Thyroid gland (tissue), 4 donors: Measurements from ENCODE around the gene PPP1R3A. TPM values are rescaled to one million over a fixed set of nuclear protein-coding genes. Genes with fewer than 3 reads are reported as not detected.
"Not testable (repeated sequence)": the region's sequence is repeated elsewhere in the genome, so short reads cannot be mapped to it uniquely, and the experiment has no call there.

ENCODE experiments used
- DNase-seq, 2 donors: peaks; one replicate each; pipeline ENCODE4 v3.0.0-alpha.2; 2019
- H3K27ac ChIP-seq, 3 donors: fragments of 200-600 bp; sonication (generic); 1 replicate in 2 of 3; 2 replicates in 1 of 3; pipeline ENCODE4 v1.5.1; 2016 to 2019; ENCODE audit warnings: mild to moderate bottlenecking in 1 of 3, moderate library complexity in 1 of 3
- H3K27me3 ChIP-seq: fragments of 200-600 bp; sonication (generic); one replicate; pipeline ENCODE4 v1.5.1; 2019
- H3K36me3 ChIP-seq, 2 donors: fragments of 200-600 bp; sonication (generic); one replicate each; pipeline ENCODE4 v1.5.1; 2016 to 2019
- H3K4me1 ChIP-seq, 2 donors: fragments of 200-600 bp; sonication (generic); one replicate each; pipeline ENCODE4 v1.5.1; 2017 to 2019
- H3K4me3 ChIP-seq, 3 donors: fragments of 200-600 bp; sonication (generic); replicated peaks in 1 of 3; 1 replicate in 2 of 3; 2 replicates in 1 of 3; pipeline ENCODE4 v1.5.1; 2016; ENCODE audit warnings: mild to moderate bottlenecking in 1 of 3
- H3K9me3 ChIP-seq: fragments of 200-600 bp; sonication (generic); one replicate; pipeline ENCODE4 v1.5.1; 2017
- CTCF ChIP-seq, 6 experiments: fragments of 200-600 bp in 3 of 6; fragments of 450-650 bp in 3 of 6; sonication (generic) in 3 of 6; IDR thresholded peaks; one replicate each; pipeline ENCODE4 v1.5.1; 2016 to 2019; ENCODE audit warnings: antibody characterized with exemption in 6 of 6, mild to moderate bottlenecking in 2 of 6, inconsistent platforms in 1 of 6, moderate library complexity in 1 of 6
- POLR2A ChIP-seq, 2 donors: fragments of 450-650 bp; IDR thresholded peaks; one replicate each; pipeline ENCODE4 v1.6.1; 2017; ENCODE audit warnings: antibody characterized with exemption in 2 of 2, mild to moderate bottlenecking in 2 of 2, moderate library complexity in 1 of 2
- WGBS, 2 donors: methylation state at CpG; one replicate each; pipeline ENCODE4 v1.1.5; 2017; 5-methylcytosine and 5-hydroxymethylcytosine counted together
- intact Hi-C: fragments of 100-400 bp; cut with DNase I; formaldehyde crosslinking; loops from one replicate; pipeline ENCODE4 v1.15.1; 2023
- total RNA-seq, 4 donors: library from RNA; depleted of rRNA; stranded (reverse); fragments of >200 nt; gene quantifications; one replicate each; pipeline ENCODE4 v1.2.3, GENCODE V29; 2016

Gene PPP1R3A
- total RNA-seq, 4 donors from 2014 or later: not detected

GRCh38 chr7:113953553-113953952 is 34.7 kb upstream of the PPP1R3A start:
- H3K9me3 ChIP-seq: no peaks in the 10 kb centered on the region
- 88 to 91% methylated on average over 2 of the region's 2 CpGs for WGBS, 2 donors
- intact Hi-C loops: no loop called here

GRCh38 chr7:113945018-113945938 is 26.5 kb upstream of the PPP1R3A start:
- H3K4me1 ChIP-seq: no peaks in the 10 kb centered on the region
- no peak overlapping the region for H3K27ac ChIP-seq
- H3K27me3 ChIP-seq: no peaks in the 10 kb centered on the region
- 83 to 90% methylated on average over 2 to 3 of the region's 3 CpGs for WGBS, 2 donors
- H3K36me3 ChIP-seq: no peaks in the 10 kb centered on the region
- H3K9me3 ChIP-seq: no peaks in the 10 kb centered on the region
- no peak for DNase-seq
- no peak overlapping the region for H3K4me3 ChIP-seq
- intact Hi-C loops: no loop called here
- no peak for TF ChIP-seq POLR2A (IDR thresholded peaks at IDR 0.05)

More at GRCh38 chr7:113953553-113953952, 34.7 kb upstream of the PPP1R3A start:
- Histone ChIP-seq H3K4me1 (no peaks in the 10 kb centered on the region), H3K27me3 (no peaks in the 10 kb centered on the region), H3K36me3 (no peaks in the 10 kb centered on the region), H3K4me3 (no peak overlapping the region), H3K27ac (no peak overlapping the region)
- TF ChIP-seq CTCF (IDR thresholded peaks at IDR 0.05): no peak
- no peak for TF ChIP-seq POLR2A (IDR thresholded peaks at IDR 0.05)
- no peak for DNase-seq

GRCh38 chr7:113936982-113937381 is 18.2 kb upstream of the PPP1R3A start:
- Histone ChIP-seq H3K36me3 (no peaks in the 10 kb centered on the region), H3K4me3 (no peak overlapping the region), H3K4me1 (no peaks in the 10 kb centered on the region), H3K27me3 (no peaks in the 10 kb centered on the region), H3K9me3 (no peaks in the 10 kb centered on the region), H3K27ac (no peak overlapping the region)
- DNase-seq: no peak
- intact Hi-C loops: no loop called here
- 100% methylated on average over 2 of the region's 2 CpGs; no CpG with 5 or more reads in 1 of the 2 donors for WGBS, 2 donors
- no peak for TF ChIP-seq POLR2A (IDR thresholded peaks at IDR 0.05)
- TF ChIP-seq CTCF (IDR thresholded peaks at IDR 0.05): no peak

GRCh38 chr7:113936535-113936934 is 17.7 kb upstream of the PPP1R3A start:
- no peaks in the 10 kb centered on the region for H3K36me3 ChIP-seq
- no peak for TF ChIP-seq CTCF (IDR thresholded peaks at IDR 0.05)
- no peak for TF ChIP-seq POLR2A (IDR thresholded peaks at IDR 0.05)

GRCh38 chr7:113929389-113929788 is 10.6 kb upstream of the PPP1R3A start:
- DNase-seq, H3K9me3 ChIP-seq, H3K27ac ChIP-seq, H3K36me3 ChIP-seq, H3K27me3 ChIP-seq, intact Hi-C loops, H3K4me3 ChIP-seq, H3K4me1 ChIP-seq: not testable (repeated sequence)
- WGBS, 2 donors: 87 to 92% methylated on average over 3 of the region's 3 CpGs

More at GRCh38 chr7:113936535-113936934, 17.7 kb upstream of the PPP1R3A start:
- intact Hi-C loops: no loop called here
- Histone ChIP-seq H3K4me3 (no peak overlapping the region), H3K27ac (no peak overlapping the region), H3K4me1 (no peaks in the 10 kb centered on the region), H3K9me3 (no peaks in the 10 kb centered on the region), H3K27me3 (no peaks in the 10 kb centered on the region)
- no peak for DNase-seq
- WGBS, 2 donors: 83 to 90% methylated on average over 2 to 3 of the region's 3 CpGs

- no peak overlapping the region for H3K27ac ChIP-seq
- 86 to 93% methylated on average over 1 of the region's 1 CpG for WGBS, 2 donors
- no peaks in the 10 kb centered on the region for H3K9me3 ChIP-seq
- intact Hi-C loops: no loop called here
- DNase-seq: no peak
- no peak for TF ChIP-seq POLR2A (IDR thresholded peaks at IDR 0.05)
- no peak for TF ChIP-seq CTCF (IDR thresholded peaks at IDR 0.05)
- no peaks in the 10 kb centered on the region for H3K4me1 ChIP-seq
- H3K27me3 ChIP-seq: no peaks in the 10 kb centered on the region
- no peak overlapping the region for H3K4me3 ChIP-seq
- no peaks in the 10 kb centered on the region for H3K36me3 ChIP-seq
Measured at GRCh38 chr7:113928112-113928511, 9.3 kb upstream of the PPP1R3A start.
